ENCODE measurements around the gene USP6NL.
"Not testable (repeated sequence)": the region's sequence is repeated elsewhere in the genome, so short reads cannot be mapped to it uniquely, and the experiment has no call there.

The USP6NL gene

DNA sequence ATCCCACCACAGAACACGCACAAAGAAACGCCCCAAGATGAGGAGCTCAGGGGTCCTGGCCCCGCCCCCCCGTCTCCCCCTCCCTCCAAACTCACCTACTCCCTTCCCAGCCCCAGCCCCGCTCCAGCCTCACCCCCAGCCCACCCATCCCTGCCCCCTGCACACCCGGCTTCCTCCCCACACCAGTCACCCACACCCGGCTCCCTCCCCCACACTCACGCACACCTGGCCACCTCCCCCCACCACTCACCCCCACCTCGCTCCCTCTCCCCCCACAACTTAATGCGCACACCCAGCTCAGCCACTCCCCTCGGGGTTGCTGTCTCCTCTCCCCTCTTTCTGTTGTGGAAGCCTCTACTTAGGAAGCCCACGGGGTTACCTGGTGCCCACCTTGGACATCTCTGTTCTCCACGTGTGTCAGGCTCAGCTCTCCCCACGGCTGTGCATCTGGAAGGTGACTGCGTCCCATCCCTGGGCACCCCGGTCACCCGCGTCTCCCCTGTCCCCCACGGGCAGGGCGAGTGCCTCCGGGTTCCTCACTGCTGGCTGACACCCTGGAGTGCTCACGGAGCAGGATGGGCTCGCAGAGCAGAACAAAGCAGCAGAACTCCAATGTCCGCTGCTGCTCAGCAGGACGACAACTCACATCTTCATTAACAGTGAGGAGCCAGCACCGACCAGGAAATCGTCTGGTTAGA, 166.8 kb downstream of the USP6NL start:
- H3K27ac ChIP-seq (ENCODE audit: low read depth, low read length) = no peak overlapping the region
- H3K4me3 ChIP-seq (ENCODE audit: low read depth in 1 of 2, low read length in 2 of 2) = no peak overlapping the region
- H3K9me3 ChIP-seq (ENCODE audit: control insufficient read depth in 1 of 2, low read length in 2 of 2) = no peaks in the 10 kb centered on the region
- H3K9ac ChIP-seq (ENCODE audit: low read depth in 1 of 2, low read length in 2 of 2) = no peak overlapping the region
- H3K27me3 ChIP-seq (ENCODE audit: control insufficient read depth in 1 of 2, insufficient read depth in 2 of 2, low read length in 2 of 2) = peaks cover 0 to under 1% of the 10 kb centered on the region in 2 donors
- H3K4me1 ChIP-seq (ENCODE audit: control insufficient read depth in 1 of 2, insufficient read depth in 2 of 2, low read length in 2 of 2) = peaks cover 12 to 13% of the 10 kb centered on the region in 2 donors
- H3K36me3 ChIP-seq (ENCODE audit: control insufficient read depth in 1 of 2, insufficient read depth in 2 of 2, low read length in 2 of 2) = no peaks in the 10 kb centered on the region

DNA sequence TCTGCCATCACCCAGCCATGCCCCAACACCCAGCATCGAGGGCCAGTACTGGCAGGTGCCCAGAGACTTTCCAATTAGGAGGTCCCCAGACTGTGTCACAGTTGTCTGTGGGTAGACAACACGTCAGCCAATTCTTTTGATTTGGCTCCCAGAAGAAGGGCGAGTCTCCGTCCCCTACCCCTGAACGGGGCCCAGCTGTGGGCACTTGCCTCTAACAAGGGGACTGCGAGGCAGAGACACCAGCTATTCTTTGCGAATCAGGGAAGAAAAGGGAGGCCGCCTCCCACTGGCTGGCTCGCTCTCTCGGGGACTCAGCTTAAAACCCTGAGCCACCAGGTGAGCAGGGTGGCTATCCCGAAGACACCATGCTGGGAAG, 167.3 kb downstream of the USP6NL start:
- no peak overlapping the region for H3K27ac ChIP-seq (ENCODE audit: low read depth, low read length)

DNA sequence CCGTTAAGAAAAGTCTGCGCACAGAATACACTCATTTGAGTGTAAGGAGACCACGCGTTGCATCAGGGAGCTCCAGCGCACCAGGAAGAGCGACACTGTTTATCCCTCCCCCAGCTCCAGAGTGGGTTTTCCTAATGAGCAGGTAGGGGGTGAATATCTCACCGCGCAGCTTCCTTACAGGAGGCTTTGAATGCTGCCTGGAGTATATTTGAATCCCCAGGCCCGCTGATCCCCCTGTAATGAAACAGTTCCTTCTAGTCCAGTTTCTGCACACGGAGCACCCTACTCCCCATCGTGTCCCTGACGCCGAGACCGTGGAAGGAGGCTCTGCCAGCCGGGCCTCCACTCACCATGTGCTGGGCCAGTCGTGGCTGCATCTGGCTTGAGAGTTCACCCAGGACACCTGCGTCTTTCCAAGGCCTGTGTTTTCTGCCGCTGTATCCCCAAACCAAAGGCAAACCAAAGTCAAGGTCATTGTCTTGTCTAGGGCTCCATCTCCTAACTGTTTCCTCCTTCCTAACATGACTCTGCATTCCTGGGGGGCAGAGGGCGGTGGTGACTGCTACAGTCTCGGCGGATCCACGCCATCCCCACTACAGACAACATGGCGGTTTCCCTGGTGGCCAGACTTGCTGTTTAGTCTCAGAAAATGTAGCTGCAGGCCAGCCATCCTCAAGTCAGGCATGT, 167.8 kb downstream of the USP6NL start:
- Histone ChIP-seq H3K36me3 (ENCODE audit: control insufficient read depth in 1 of 2, insufficient read depth in 2 of 2, low read length in 2 of 2) (no peaks in the 10 kb centered on the region), H3K9ac (ENCODE audit: low read depth in 1 of 2, low read length in 2 of 2) (no peak overlapping the region), H3K27me3 (ENCODE audit: control insufficient read depth in 1 of 2, insufficient read depth in 2 of 2, low read length in 2 of 2) (no peaks in the 10 kb centered on the region), H3K4me1 (ENCODE audit: control insufficient read depth in 1 of 2, insufficient read depth in 2 of 2, low read length in 2 of 2) (peaks cover 10 to 13% of the 10 kb centered on the region in 2 donors), H3K27ac (ENCODE audit: low read depth, low read length) (no peak overlapping the region), H3K9me3 (ENCODE audit: control insufficient read depth in 1 of 2, low read length in 2 of 2) (no peaks in the 10 kb centered on the region), H3K4me3 (ENCODE audit: low read depth in 1 of 2, low read length in 2 of 2) (no peak overlapping the region)

More for the DNA sequence above, 167.3 kb downstream of the USP6NL start:
- Histone ChIP-seq H3K4me3 (ENCODE audit: low read depth in 1 of 2, low read length in 2 of 2) (no peak overlapping the region), H3K36me3 (ENCODE audit: control insufficient read depth in 1 of 2, insufficient read depth in 2 of 2, low read length in 2 of 2) (no peaks in the 10 kb centered on the region), H3K4me1 (ENCODE audit: control insufficient read depth in 1 of 2, insufficient read depth in 2 of 2, low read length in 2 of 2) (peaks cover 12 to 13% of the 10 kb centered on the region in 2 donors), H3K27me3 (ENCODE audit: control insufficient read depth in 1 of 2, insufficient read depth in 2 of 2, low read length in 2 of 2) (no peaks in the 10 kb centered on the region), H3K9me3 (ENCODE audit: control insufficient read depth in 1 of 2, low read length in 2 of 2) (no peaks in the 10 kb centered on the region), H3K9ac (ENCODE audit: low read depth in 1 of 2, low read length in 2 of 2) (no peak overlapping the region)

GRCh38 chr10:11442001-11442773, 169.3 kb downstream of the USP6NL start:
- Histone ChIP-seq H3K27me3 (ENCODE audit: control insufficient read depth in 1 of 2, insufficient read depth in 2 of 2, low read length in 2 of 2) (no peaks in the 10 kb centered on the region), H3K27ac (ENCODE audit: low read depth, low read length) (no peak overlapping the region), H3K4me3 (ENCODE audit: low read depth in 1 of 2, low read length in 2 of 2) (no peak overlapping the region), H3K36me3 (ENCODE audit: control insufficient read depth in 1 of 2, insufficient read depth in 2 of 2, low read length in 2 of 2) (no peaks in the 10 kb centered on the region), H3K9ac (ENCODE audit: low read depth in 1 of 2, low read length in 2 of 2) (no peak overlapping the region), H3K9me3 (ENCODE audit: control insufficient read depth in 1 of 2, low read length in 2 of 2) (no peaks in the 10 kb centered on the region), H3K4me1 (ENCODE audit: control insufficient read depth in 1 of 2, insufficient read depth in 2 of 2, low read length in 2 of 2) (peaks cover 0 to 3% of the 10 kb centered on the region in 2 donors)

DNA sequence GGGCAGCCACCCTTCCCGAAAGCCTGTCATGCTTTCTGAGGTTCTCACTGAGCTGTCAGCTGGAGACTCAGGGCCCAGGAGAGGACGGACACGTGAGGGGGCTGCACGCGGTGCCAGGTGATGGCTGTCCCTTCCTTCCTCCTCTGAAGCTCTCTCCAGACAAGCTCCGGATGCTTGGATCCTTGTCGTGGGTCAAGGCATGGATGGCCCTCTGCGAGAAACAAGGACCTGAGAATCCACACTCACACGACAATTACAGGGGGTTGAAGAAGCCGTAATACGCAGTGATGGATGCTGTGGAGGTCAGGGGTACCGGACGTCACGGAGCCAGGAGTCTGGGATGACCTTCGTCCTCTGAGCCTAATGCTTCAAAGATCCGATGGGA, 170.3 kb downstream of the USP6NL start:
- Histone ChIP-seq H3K36me3 (ENCODE audit: control insufficient read depth in 1 of 2, insufficient read depth in 2 of 2, low read length in 2 of 2) (no peaks in the 10 kb centered on the region), H3K4me1 (ENCODE audit: control insufficient read depth in 1 of 2, insufficient read depth in 2 of 2, low read length in 2 of 2) (no peaks in the 10 kb centered on the region), H3K27ac (ENCODE audit: low read depth, low read length) (no peak overlapping the region), H3K9me3 (ENCODE audit: control insufficient read depth in 1 of 2, low read length in 2 of 2) (no peaks in the 10 kb centered on the region), H3K27me3 (ENCODE audit: control insufficient read depth in 1 of 2, insufficient read depth in 2 of 2, low read length in 2 of 2) (no peaks in the 10 kb centered on the region), H3K9ac (ENCODE audit: low read depth in 1 of 2, low read length in 2 of 2) (no peak overlapping the region), H3K4me3 (ENCODE audit: low read depth in 1 of 2, low read length in 2 of 2) (no peak overlapping the region)

GRCh38 chr10:11440250-11441150, 170.9 kb downstream of the USP6NL start:
- no peak overlapping the region for H3K4me3 ChIP-seq (ENCODE audit: low read depth in 1 of 2, low read length in 2 of 2)
- H3K9ac ChIP-seq (ENCODE audit: low read depth in 1 of 2, low read length in 2 of 2) = no peak overlapping the region
- no peaks in the 10 kb centered on the region for H3K27me3 ChIP-seq (ENCODE audit: control insufficient read depth in 1 of 2, insufficient read depth in 2 of 2, low read length in 2 of 2)
- H3K36me3 ChIP-seq (ENCODE audit: control insufficient read depth in 1 of 2, insufficient read depth in 2 of 2, low read length in 2 of 2) = no peaks in the 10 kb centered on the region
- no peaks in the 10 kb centered on the region for H3K9me3 ChIP-seq (ENCODE audit: control insufficient read depth in 1 of 2, low read length in 2 of 2)
- no peak overlapping the region for H3K27ac ChIP-seq (ENCODE audit: low read depth, low read length)
- H3K4me1 ChIP-seq (ENCODE audit: control insufficient read depth in 1 of 2, insufficient read depth in 2 of 2, low read length in 2 of 2) = no peaks in the 10 kb centered on the region

GRCh38 chr10:11439523-11440053, 171.9 kb downstream of the USP6NL start:
- Histone ChIP-seq H3K4me1 (ENCODE audit: control insufficient read depth in 1 of 2, insufficient read depth in 2 of 2, low read length in 2 of 2) (no peaks in the 10 kb centered on the region), H3K27ac (ENCODE audit: low read depth, low read length) (no peak overlapping the region), H3K9me3 (ENCODE audit: control insufficient read depth in 1 of 2, low read length in 2 of 2) (no peaks in the 10 kb centered on the region), H3K36me3 (ENCODE audit: control insufficient read depth in 1 of 2, insufficient read depth in 2 of 2, low read length in 2 of 2) (no peaks in the 10 kb centered on the region), H3K9ac (ENCODE audit: low read depth in 1 of 2, low read length in 2 of 2) (no peak overlapping the region), H3K4me3 (ENCODE audit: low read depth in 1 of 2, low read length in 2 of 2) (no peak overlapping the region), H3K27me3 (ENCODE audit: control insufficient read depth in 1 of 2, insufficient read depth in 2 of 2, low read length in 2 of 2) (no peaks in the 10 kb centered on the region)

GRCh38 chr10:11437391-11438142, 173.9 kb downstream of the USP6NL start:
- Histone ChIP-seq H3K4me1 (ENCODE audit: control insufficient read depth in 1 of 2, insufficient read depth in 2 of 2, low read length in 2 of 2) (no peaks in the 10 kb centered on the region), H3K9ac (ENCODE audit: low read depth in 1 of 2, low read length in 2 of 2) (no peak overlapping the region), H3K9me3 (ENCODE audit: control insufficient read depth in 1 of 2, low read length in 2 of 2) (no peaks in the 10 kb centered on the region), H3K4me3 (ENCODE audit: low read depth in 1 of 2, low read length in 2 of 2) (no peak overlapping the region), H3K36me3 (ENCODE audit: control insufficient read depth in 1 of 2, insufficient read depth in 2 of 2, low read length in 2 of 2) (no peaks in the 10 kb centered on the region), H3K27me3 (ENCODE audit: control insufficient read depth in 1 of 2, insufficient read depth in 2 of 2, low read length in 2 of 2) (no peaks in the 10 kb centered on the region), H3K27ac (ENCODE audit: low read depth, low read length) (no peak overlapping the region)

DNA sequence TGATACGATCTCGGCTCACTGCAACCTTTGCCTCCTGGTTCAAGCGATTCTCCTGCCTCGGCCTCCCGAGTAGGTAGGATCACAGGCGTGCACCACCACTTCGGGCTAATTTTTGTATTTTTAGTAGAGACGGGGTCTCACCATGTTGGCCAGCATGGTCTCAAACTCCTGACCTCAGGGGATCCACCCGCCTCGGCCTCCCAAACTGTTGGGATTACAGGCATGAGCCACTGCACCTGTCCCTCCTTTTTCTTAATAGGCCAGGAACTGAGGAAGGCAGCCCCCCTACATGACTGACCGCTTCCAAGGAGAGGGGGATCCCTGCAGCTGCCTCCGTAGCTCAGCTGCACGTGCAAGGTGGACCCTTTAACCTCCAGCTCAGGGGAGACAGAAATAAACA, 175.0 kb downstream of the USP6NL start:
- H3K27ac ChIP-seq (ENCODE audit: low read depth, low read length); H3K36me3 ChIP-seq (ENCODE audit: control insufficient read depth in 1 of 2, insufficient read depth in 2 of 2, low read length in 2 of 2); H3K9ac ChIP-seq (ENCODE audit: low read depth in 1 of 2, low read length in 2 of 2); H3K9me3 ChIP-seq (ENCODE audit: control insufficient read depth in 1 of 2, low read length in 2 of 2); H3K27me3 ChIP-seq (ENCODE audit: control insufficient read depth in 1 of 2, insufficient read depth in 2 of 2, low read length in 2 of 2); H3K4me1 ChIP-seq (ENCODE audit: control insufficient read depth in 1 of 2, insufficient read depth in 2 of 2, low read length in 2 of 2); H3K4me3 ChIP-seq (ENCODE audit: low read depth in 1 of 2, low read length in 2 of 2): not testable (repeated sequence)
